Central memory CD8-positive, alpha-beta T cell (primary cell): Measurements from ENCODE around the gene CPED1.
"Not testable (repeated sequence)": the region's sequence is repeated elsewhere in the genome, so short reads cannot be mapped to it uniquely, and the experiment has no call there.

Experiments
- ATAC-seq: fragments of 150-1000 bp; cut with Tn5 transposase; replicated peaks from 2 replicates; pipeline ENCODE4 v1.10.0; 2022; ENCODE audit warnings: mild to moderate bottlenecking, moderate FRiP score, moderate number of reproducible peaks; ENCODE audit not compliant: poor library complexity, severe bottlenecking; ENCODE audit errors: extremely low read depth
- DNase-seq, 2 donors: peaks; one replicate each; pipeline ENCODE4 v3.0.0; 2021; ENCODE audit warnings: low spot score in 2 of 2
- H3K27ac Mint-ChIP-seq: one replicate; pipeline ENCODE4 v1.8.0; 2022; ENCODE audit warnings: low read depth, mild to moderate bottlenecking, moderate library complexity, mixed read lengths
- H3K27me3 Mint-ChIP-seq: one replicate; pipeline ENCODE4 v1.8.0; 2022; ENCODE audit warnings: mixed read lengths
- H3K36me3 Mint-ChIP-seq: one replicate; pipeline ENCODE4 v1.8.0; 2022; ENCODE audit warnings: mild to moderate bottlenecking, moderate library complexity, mixed read lengths; ENCODE audit not compliant: insufficient read depth
- H3K4me1 Mint-ChIP-seq: one replicate; pipeline ENCODE4 v1.8.0; 2022; ENCODE audit warnings: mixed read lengths
- H3K4me3 Mint-ChIP-seq: one replicate; pipeline ENCODE4 v1.8.0; 2022; ENCODE audit warnings: mild to moderate bottlenecking, moderate library complexity, mixed read lengths
- H3K9me3 Mint-ChIP-seq: one replicate; pipeline ENCODE4 v1.8.0; 2022; ENCODE audit warnings: mixed read lengths

The CPED1 gene

GRCh38 chr7:120955577-120956149 lies 32.8 kb upstream of the CPED1 start:
- DNase-seq, result no peak
- no peaks in the 10 kb centered on the region for H3K9me3 Mint-ChIP-seq
- H3K36me3 Mint-ChIP-seq, result peaks cover 41% of the 10 kb centered on the region
- peaks cover 29% of the 10 kb centered on the region for H3K4me1 Mint-ChIP-seq
- ATAC-seq, result no peak
- no peaks in the 10 kb centered on the region for H3K27me3 Mint-ChIP-seq
- no peak overlapping the region for H3K27ac Mint-ChIP-seq
- no peak overlapping the region for H3K4me3 Mint-ChIP-seq

- peaks cover 31% of the 10 kb centered on the region for H3K36me3 Mint-ChIP-seq
- no peaks in the 10 kb centered on the region for H3K9me3 Mint-ChIP-seq
- no peaks in the 10 kb centered on the region for H3K27me3 Mint-ChIP-seq
- H3K4me3 Mint-ChIP-seq, result no peak overlapping the region
- H3K4me1 Mint-ChIP-seq, result peaks cover 38% of the 10 kb centered on the region
- ATAC-seq (no peak), DNase-seq (no peak)
- H3K27ac Mint-ChIP-seq, result peak overlapping the region; percentile 6
These were observed 28.5 kb upstream of the CPED1 start for GRCh38 chr7:120959929-120960484.

- no peak overlapping the region for H3K4me3 Mint-ChIP-seq
- H3K9me3 Mint-ChIP-seq, result no peaks in the 10 kb centered on the region
- no peaks in the 10 kb centered on the region for H3K27me3 Mint-ChIP-seq
- H3K36me3 Mint-ChIP-seq, result peaks cover 26% of the 10 kb centered on the region
- no peak overlapping the region for H3K27ac Mint-ChIP-seq
- H3K4me1 Mint-ChIP-seq, result peaks cover 38% of the 10 kb centered on the region
- DNase-seq, result no peak
- no peak for ATAC-seq
These were observed 27.8 kb upstream of the CPED1 start for GRCh38 chr7:120960714-120961113.

GRCh38 chr7:120961638-120962173 lies 26.8 kb upstream of the CPED1 start:
- no peak overlapping the region for H3K27ac Mint-ChIP-seq
- ATAC-seq (no peak), DNase-seq (no peak)
- peaks cover 38% of the 10 kb centered on the region for H3K4me1 Mint-ChIP-seq
- no peaks in the 10 kb centered on the region for H3K27me3 Mint-ChIP-seq
- peaks cover 21% of the 10 kb centered on the region for H3K36me3 Mint-ChIP-seq
- H3K9me3 Mint-ChIP-seq, result no peaks in the 10 kb centered on the region
- H3K4me3 Mint-ChIP-seq, result no peak overlapping the region

- DNase-seq, result no peak
- Mint-ChIP-seq H3K36me3 (peaks cover 28% of the 10 kb centered on the region), H3K27me3 (no peaks in the 10 kb centered on the region), H3K4me1 (peaks cover 23% of the 10 kb centered on the region), H3K4me3 (no peak overlapping the region), H3K9me3 (no peaks in the 10 kb centered on the region), H3K27ac (no peak overlapping the region)
- no peak for ATAC-seq
These were observed 24.4 kb upstream of the CPED1 start for GRCh38 chr7:120964088-120964487.

GRCh38 chr7:120966961-120967360 lies 21.6 kb upstream of the CPED1 start:
- peaks cover 7% of the 10 kb centered on the region for H3K4me1 Mint-ChIP-seq
- H3K27ac Mint-ChIP-seq, result no peak overlapping the region
- no peak for DNase-seq
- no peaks in the 10 kb centered on the region for H3K27me3 Mint-ChIP-seq
- ATAC-seq, result no peak
- H3K9me3 Mint-ChIP-seq, result no peaks in the 10 kb centered on the region
- no peak overlapping the region for H3K4me3 Mint-ChIP-seq
- H3K36me3 Mint-ChIP-seq, result peaks cover 41% of the 10 kb centered on the region

GRCh38 chr7:120973849-120974248 lies 14.7 kb upstream of the CPED1 start:
- Mint-ChIP-seq H3K9me3 (no peaks in the 10 kb centered on the region), H3K4me3 (no peak overlapping the region), H3K27me3 (no peaks in the 10 kb centered on the region), H3K27ac (no peak overlapping the region), H3K36me3 (peaks cover 47% of the 10 kb centered on the region), H3K4me1 (no peaks in the 10 kb centered on the region)
- ATAC-seq (no peak), DNase-seq (no peak)

- no peaks in the 10 kb centered on the region for H3K9me3 Mint-ChIP-seq
- no peak overlapping the region for H3K27ac Mint-ChIP-seq
- H3K4me3 Mint-ChIP-seq, result no peak overlapping the region
- DNase-seq (no peak), ATAC-seq (no peak)
- peaks cover 9% of the 10 kb centered on the region for H3K27me3 Mint-ChIP-seq
- H3K36me3 Mint-ChIP-seq, result peaks cover 10% of the 10 kb centered on the region
- H3K4me1 Mint-ChIP-seq, result no peaks in the 10 kb centered on the region
These were observed 8.6 kb upstream of the CPED1 start for GRCh38 chr7:120979765-120980499.

- H3K4me1 Mint-ChIP-seq, result no peaks in the 10 kb centered on the region
These were observed 7.4 kb upstream of the CPED1 start for GRCh38 chr7:120981117-120981516.

GRCh38 chr7:120981888-120982615 lies 6.5 kb upstream of the CPED1 start:
- no peak for ATAC-seq
- no peak for DNase-seq
- Mint-ChIP-seq H3K27ac (no peak overlapping the region), H3K27me3 (peaks cover 30% of the 10 kb centered on the region), H3K4me1 (no peaks in the 10 kb centered on the region), H3K36me3 (peaks cover 2% of the 10 kb centered on the region), H3K4me3 (no peak overlapping the region), H3K9me3 (no peaks in the 10 kb centered on the region)

More at GRCh38 chr7:120981117-120981516, 7.4 kb upstream of the CPED1 start:
- Mint-ChIP-seq H3K9me3 (no peaks in the 10 kb centered on the region), H3K36me3 (peaks cover 2% of the 10 kb centered on the region), H3K4me3 (no peak overlapping the region), H3K27ac (no peak overlapping the region), H3K27me3 (peaks cover 21% of the 10 kb centered on the region)
- ATAC-seq (no peak), DNase-seq (no peak)

GRCh38 chr7:120983592-120983991 lies 4.9 kb upstream of the CPED1 start:
- not testable (repeated sequence) for H3K4me3 Mint-ChIP-seq, ATAC-seq, H3K36me3 Mint-ChIP-seq, H3K27ac Mint-ChIP-seq, DNase-seq, H3K9me3 Mint-ChIP-seq
- Mint-ChIP-seq H3K4me1 (peaks cover 13% of the 10 kb centered on the region), H3K27me3 (peaks cover 46% of the 10 kb centered on the region)

GRCh38 chr7:120984406-120984805 lies 4.1 kb upstream of the CPED1 start:
- Mint-ChIP-seq H3K27ac (no peak overlapping the region), H3K4me3 (no peak overlapping the region), H3K9me3 (no peaks in the 10 kb centered on the region), H3K4me1 (peaks cover 19% of the 10 kb centered on the region), H3K36me3 (no peaks in the 10 kb centered on the region), H3K27me3 (peaks cover 54% of the 10 kb centered on the region)
- DNase-seq, result no peak
- no peak for ATAC-seq
